Body of pancreas (tissue), 4 donors: ENCODE data around the gene CNDP2.

ENCODE experiments used
- POLR2A ChIP-seq, 3 donors: fragments of 450-650 bp; IDR thresholded peaks; one replicate each; pipeline ENCODE4 v1.6.1; 2016; ENCODE audit warnings: antibody characterized with exemption in 3 of 3, mild to moderate bottlenecking in 2 of 3
- TF ChIP-seq, protein P1 (sequence below), 7 experiments: fragments of 450-650 bp in 4 of 7; fragments of 200-600 bp in 3 of 7; sonication (generic) in 3 of 7; IDR thresholded peaks; one replicate each; pipeline ENCODE4 v1.5.1; 2016 to 2019; ENCODE audit warnings: antibody characterized with exemption in 7 of 7

DNA sequence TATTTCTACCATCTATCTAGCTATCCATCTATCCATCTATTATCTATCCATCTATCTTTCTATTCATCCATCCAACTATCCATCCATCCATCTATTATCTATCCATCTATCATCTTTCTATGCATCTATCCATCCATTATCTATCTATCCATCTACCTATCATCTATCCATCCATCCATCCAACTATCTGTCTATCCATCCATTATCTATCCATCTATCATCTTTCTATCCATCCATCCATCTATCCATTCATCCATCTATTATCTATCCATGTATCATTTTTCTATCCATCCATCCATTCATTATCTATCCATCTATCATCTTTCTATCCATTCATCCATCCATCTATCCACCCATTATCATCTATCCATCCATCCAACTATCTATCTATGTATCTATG lies 76.9 kb downstream of the CNDP2 start:
- TF ChIP-seq, protein P1, sequence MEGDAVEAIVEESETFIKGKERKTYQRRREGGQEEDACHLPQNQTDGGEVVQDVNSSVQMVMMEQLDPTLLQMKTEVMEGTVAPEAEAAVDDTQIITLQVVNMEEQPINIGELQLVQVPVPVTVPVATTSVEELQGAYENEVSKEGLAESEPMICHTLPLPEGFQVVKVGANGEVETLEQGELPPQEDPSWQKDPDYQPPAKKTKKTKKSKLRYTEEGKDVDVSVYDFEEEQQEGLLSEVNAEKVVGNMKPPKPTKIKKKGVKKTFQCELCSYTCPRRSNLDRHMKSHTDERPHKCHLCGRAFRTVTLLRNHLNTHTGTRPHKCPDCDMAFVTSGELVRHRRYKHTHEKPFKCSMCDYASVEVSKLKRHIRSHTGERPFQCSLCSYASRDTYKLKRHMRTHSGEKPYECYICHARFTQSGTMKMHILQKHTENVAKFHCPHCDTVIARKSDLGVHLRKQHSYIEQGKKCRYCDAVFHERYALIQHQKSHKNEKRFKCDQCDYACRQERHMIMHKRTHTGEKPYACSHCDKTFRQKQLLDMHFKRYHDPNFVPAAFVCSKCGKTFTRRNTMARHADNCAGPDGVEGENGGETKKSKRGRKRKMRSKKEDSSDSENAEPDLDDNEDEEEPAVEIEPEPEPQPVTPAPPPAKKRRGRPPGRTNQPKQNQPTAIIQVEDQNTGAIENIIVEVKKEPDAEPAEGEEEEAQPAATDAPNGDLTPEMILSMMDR (IDR thresholded peaks at IDR 0.05), result no peak
- no peak for TF ChIP-seq POLR2A (IDR thresholded peaks at IDR 0.05)
